PC-3 (cell line): ENCODE results near the gene ULK3.

Source experiments
- CTCF ChIP-seq: fragments of 300-600 bp; sonication (generic); conservative IDR thresholded peaks from 2 replicates; pipeline ENCODE4 v1.5.1; 2017; ENCODE audit warnings: antibody characterized with exemption, low read depth, mild to moderate bottlenecking, low read length
- EZH2phosphoT487 ChIP-seq: fragments of 300-600 bp; sonication (generic); IDR thresholded peaks from 2 replicates; pipeline ENCODE4 v1.6.1; 2018; ENCODE audit warnings: mild to moderate bottlenecking, antibody characterized with exemption, low read length, borderline replicate concordance

DNA sequence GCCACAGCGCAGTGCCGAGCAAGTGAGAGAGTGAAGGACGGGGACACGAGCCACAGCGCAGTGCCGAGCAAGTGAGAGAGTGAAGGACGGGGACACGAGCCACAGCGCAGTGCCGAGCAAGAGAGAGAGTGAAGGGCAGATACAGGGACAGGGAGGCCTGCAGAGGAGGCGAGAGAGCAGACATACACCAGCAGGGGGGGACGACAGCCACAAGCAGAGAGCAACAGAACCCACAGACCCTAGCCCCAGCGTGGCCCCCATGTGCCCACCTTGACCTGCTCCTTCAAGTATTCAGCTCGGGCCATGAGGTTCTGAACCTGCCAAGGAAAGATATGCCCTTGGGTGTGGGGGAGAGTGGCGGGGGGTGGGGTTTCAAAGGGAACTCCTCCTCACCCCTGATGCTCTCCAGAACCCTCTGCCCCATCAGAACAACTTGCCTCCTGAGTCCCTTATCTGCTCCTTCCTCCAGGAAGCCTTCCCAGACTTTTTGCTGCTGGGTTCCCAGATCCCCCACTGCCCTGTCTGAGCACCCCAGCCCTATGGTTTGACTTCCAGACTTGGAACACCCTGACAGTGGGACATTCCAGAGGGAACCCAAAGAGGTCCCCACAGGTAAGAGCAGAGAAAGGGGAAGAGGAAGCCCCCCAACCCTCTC lies 5.3 kb downstream of the ULK3 start:
- TF ChIP-seq CTCF (no peak), EZH2phosphoT487 (no peak)
